ENCODE results near the gene SPOCK1. TPM values are rescaled to one million over a fixed set of nuclear protein-coding genes. Genes with fewer than 3 reads are reported as not detected.

SPOCK1 gene
- total and polyA plus RNA-seq, 10 donors = 0.50 to 17.0 (median 6.6) TPM

- Histone ChIP-seq H3K9me3 (no peaks in the 10 kb centered on the region), H3K27me3 (replicated peaks in 1 of 7) (no peaks in the 10 kb centered on the region), H3K27ac (no peak overlapping the region), H3K4me3 (no peak overlapping the region), H3K36me3 (no peaks in the 10 kb centered on the region), H3K4me1 (no peaks in the 10 kb centered on the region)
- WGBS, 5 donors = 60 to 96% (median 71%) methylated on average over 2 of the region's 2 CpGs
- intact Hi-C loops (cut with DNase I; ENCODE audit: low total_unique reads) = no loop called here
- DNase-seq = no peak
- no peak for TF ChIP-seq POLR2A (IDR thresholded peaks at IDR 0.05)
- TF ChIP-seq POLR2AphosphoS5 (IDR thresholded peaks at IDR 0.05) = no peak
- TF ChIP-seq CTCF (IDR thresholded peaks at IDR 0.05 in 8 of 11, conservative IDR thresholded peaks at IDR 0.05 in 3 of 11) = no peak
Observed at GRCh38 chr5:137172258-137172657, 326.9 kb downstream of the SPOCK1 start.

- H3K36me3 ChIP-seq = no peaks in the 10 kb centered on the region
- DNase-seq = no peak
- intact Hi-C loops (cut with DNase I; ENCODE audit: low total_unique reads) = no loop called here
- TF ChIP-seq POLR2A (IDR thresholded peaks at IDR 0.05) (no peak), CTCF (IDR thresholded peaks at IDR 0.05 in 8 of 11, conservative IDR thresholded peaks at IDR 0.05 in 3 of 11) (no peak), POLR2AphosphoS5 (IDR thresholded peaks at IDR 0.05) (no peak)
- H3K27me3 ChIP-seq (replicated peaks in 1 of 7) = no peaks in the 10 kb centered on the region
- H3K9me3 ChIP-seq = no peaks in the 10 kb centered on the region
- H3K4me3 ChIP-seq = no peak overlapping the region
- H3K27ac ChIP-seq = no peak overlapping the region
- no peaks in the 10 kb centered on the region for H3K4me1 ChIP-seq
Observed at GRCh38 chr5:137167187-137167586, 331.9 kb downstream of the SPOCK1 start.

- no peaks in the 10 kb centered on the region for H3K36me3 ChIP-seq
- no peaks in the 10 kb centered on the region for H3K9me3 ChIP-seq
- intact Hi-C loops (cut with DNase I; ENCODE audit: low total_unique reads) = no loop called here
- H3K27ac ChIP-seq = no peak overlapping the region
- TF ChIP-seq POLR2A (IDR thresholded peaks at IDR 0.05) (no peak), POLR2AphosphoS5 (IDR thresholded peaks at IDR 0.05) (no peak), CTCF (IDR thresholded peaks at IDR 0.05 in 8 of 11, conservative IDR thresholded peaks at IDR 0.05 in 3 of 11) (no peak)
- H3K27me3 ChIP-seq (replicated peaks in 1 of 7) = no peaks in the 10 kb centered on the region
- no peak for DNase-seq
- WGBS, 5 donors = 68 to 77% (median 72%) methylated on average over 1 of the region's 1 CpG; no CpG with 5 or more reads in 2 of the 5 donors
- no peak overlapping the region for H3K4me3 ChIP-seq
- H3K4me1 ChIP-seq = no peaks in the 10 kb centered on the region
Observed at GRCh38 chr5:137164961-137165360, 334.2 kb downstream of the SPOCK1 start.

- DNase-seq = no peak
- Histone ChIP-seq H3K27ac (no peak overlapping the region), H3K9me3 (no peaks in the 10 kb centered on the region), H3K36me3 (no peaks in the 10 kb centered on the region), H3K4me1 (no peaks in the 10 kb centered on the region), H3K4me3 (no peak overlapping the region), H3K27me3 (replicated peaks in 1 of 7) (no peaks in the 10 kb centered on the region)
- intact Hi-C loops (cut with DNase I; ENCODE audit: low total_unique reads) = no loop called here
- no peak for TF ChIP-seq POLR2AphosphoS5 (IDR thresholded peaks at IDR 0.05)
- no peak for TF ChIP-seq CTCF (IDR thresholded peaks at IDR 0.05 in 8 of 11, conservative IDR thresholded peaks at IDR 0.05 in 3 of 11)
- TF ChIP-seq POLR2A (IDR thresholded peaks at IDR 0.05) = no peak
- WGBS, 5 donors = 63 to 95% (median 79%) methylated on average over 1 of the region's 1 CpG
Observed at GRCh38 chr5:137164536-137164935, 334.6 kb downstream of the SPOCK1 start.
